ENCODE measurements around the gene CRTC1. TPM values are rescaled to one million over a fixed set of nuclear protein-coding genes. Genes with fewer than 3 reads are reported as not detected.

The CRTC1 gene
- total RNA-seq, 1 experiment from 2014 or later: 19.0 TPM

DNA sequence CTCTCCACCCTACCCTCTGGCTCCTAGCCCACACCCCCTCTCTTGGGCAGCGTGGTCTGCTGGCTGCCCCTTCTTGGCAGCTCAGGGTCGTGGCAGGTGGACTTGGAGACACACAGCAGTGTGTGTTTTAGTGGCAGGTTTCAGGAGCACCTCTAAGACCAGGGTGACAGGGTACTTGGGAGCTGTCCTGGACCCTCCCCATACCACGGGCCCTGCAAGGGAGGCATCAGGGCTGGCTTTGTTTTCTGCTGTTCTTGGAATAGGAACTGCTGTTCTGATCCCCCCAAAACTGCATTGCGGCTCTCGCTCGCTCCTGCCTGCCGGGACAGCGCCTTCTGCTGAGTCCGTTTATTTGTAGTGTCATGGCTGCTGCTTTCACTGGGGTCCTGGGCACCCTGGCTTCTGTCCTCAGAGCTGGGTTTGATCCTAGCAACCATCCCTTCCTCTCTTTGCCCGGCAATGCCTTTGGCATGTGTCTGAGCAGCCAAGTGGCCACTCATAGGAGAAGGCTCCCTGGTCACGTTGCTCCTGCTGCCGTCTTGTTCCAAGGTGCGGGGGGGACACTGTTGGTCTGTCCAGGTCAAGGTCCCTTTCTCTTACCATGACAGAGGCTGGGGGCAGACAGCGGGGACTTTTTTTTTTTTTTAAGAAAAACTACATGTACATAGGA, 95.5 kb downstream of the CRTC1 start:
- no peak overlapping the region for H3K14ac ChIP-seq (ENCODE audit: insufficient read depth, low read length)
- no peak overlapping the region for H2AK5ac ChIP-seq (ENCODE audit: insufficient read length, low read length)
- no peak overlapping the region for H3K18ac ChIP-seq (ENCODE audit: insufficient read length, low read depth, low read length)
- WGBS (ENCODE audit: extremely low coverage, insufficient read length, low lambda C conversion rate): no CpG with 5 or more reads among the region's 14 CpGs
- no peaks in the 10 kb centered on the region for H3K4me1 ChIP-seq (ENCODE audit: insufficient read depth, low read length)
- no peak overlapping the region for H2AFZ ChIP-seq (ENCODE audit: low read length)
- no peak overlapping the region for H2BK15ac ChIP-seq (ENCODE audit: low read depth, low read length)
- H2BK120ac ChIP-seq (ENCODE audit: low read depth, low read length, poor library complexity, severe bottlenecking): no peak overlapping the region
- no peak for TF ChIP-seq CTCF (conservative IDR thresholded peaks at IDR 0.05)
- H3K23ac ChIP-seq (ENCODE audit: insufficient read length, low read depth, low read length): no peak overlapping the region
- no peaks in the 10 kb centered on the region for H3K79me1 ChIP-seq (ENCODE audit: insufficient read depth, low read depth, low read length, poor library complexity, severe bottlenecking)
- H4K91ac ChIP-seq (ENCODE audit: insufficient read length, low read depth, low read length): no peak overlapping the region
- H3T11ph ChIP-seq (ENCODE audit: low read length): no peak overlapping the region
- H3K27ac ChIP-seq (ENCODE audit: insufficient read length, low read depth, low read length): no peak overlapping the region
- H3K27ac Mint-ChIP-seq: no peak overlapping the region
- H3K79me2 ChIP-seq (ENCODE audit: insufficient read depth, low read length): no peaks in the 10 kb centered on the region
- peaks cover 2 to 9% of the 10 kb centered on the region in 2 experiments; a peak in 1 of 4 replicates for H3K4me1 Mint-ChIP-seq
- H3K9ac ChIP-seq (ENCODE audit: extremely low read depth, insufficient read length, low read length): no peak overlapping the region
- no peak overlapping the region for H4K8ac ChIP-seq (replicated peaks; ENCODE audit: insufficient read length, low read depth, low read length)
- H2BK12ac ChIP-seq (ENCODE audit: insufficient read length, low read depth, low read length): no peak overlapping the region
- peaks cover 96% of the 10 kb centered on the region for H3K27me3 Mint-ChIP-seq (ENCODE audit: low read depth)
- no peak overlapping the region for H3K4me3 Mint-ChIP-seq
- no peaks in the 10 kb centered on the region for H3K9me3 Mint-ChIP-seq
- DNase-seq: no peak
- H3K56ac ChIP-seq (ENCODE audit: insufficient read length, low read depth, low read length): no peak overlapping the region
- H3K4me2 ChIP-seq (ENCODE audit: insufficient read depth, insufficient read length, low read length): no peak overlapping the region
- no peak overlapping the region for H2BK5ac ChIP-seq (ENCODE audit: insufficient read length, low read length)
- peaks cover 55% of the 10 kb centered on the region for H3K27me3 ChIP-seq (ENCODE audit: insufficient read depth, low read length)
- H2BK20ac ChIP-seq (ENCODE audit: low read depth, low read length, poor library complexity, severe bottlenecking): no peak overlapping the region
- no peaks in the 10 kb centered on the region for H4K20me1 ChIP-seq (ENCODE audit: control insufficient read depth, insufficient read depth, insufficient read length)
- H3K36me3 Mint-ChIP-seq (ENCODE audit: insufficient read depth in 1 of 3, low read depth in 3 of 3): no peaks in the 10 kb centered on the region
- no peaks in the 10 kb centered on the region for H3K9me3 ChIP-seq (ENCODE audit: control insufficient read depth, low read depth, low read length)
- H4K5ac ChIP-seq (ENCODE audit: insufficient read length, low read depth, low read length): no peak overlapping the region
- no peak overlapping the region for H3K4ac ChIP-seq (ENCODE audit: low read depth, low read length)
- H3K23me2 ChIP-seq (ENCODE audit: insufficient read length, low read depth, low read length, poor library complexity, severe bottlenecking): no peaks in the 10 kb centered on the region

Measured in H9 (cell line).